NB4 (cell line): ENCODE data around the gene CREBRF.

ENCODE experiments used
- MYC ChIP-seq: IDR thresholded peaks from 2 replicates; pipeline ENCODE4 v1.6.1; 2011; ENCODE audit warnings: low read depth, low read length
- POLR2A ChIP-seq: IDR thresholded peaks from 2 replicates; pipeline ENCODE4 v1.6.1; 2011; ENCODE audit warnings: mild to moderate bottlenecking; ENCODE audit not compliant: insufficient read length; ENCODE audit errors: extremely low read depth
- TF ChIP-seq, protein P1 (sequence below): IDR thresholded peaks from one replicate; pipeline ENCODE4 v1.5.1; 2012; ENCODE audit warnings: low read depth, low read length
- TF ChIP-seq, protein P2 (sequence below): IDR thresholded peaks from 2 replicates; pipeline ENCODE4 v1.6.1; 2011; ENCODE audit warnings: low read depth, low read length

DNA sequence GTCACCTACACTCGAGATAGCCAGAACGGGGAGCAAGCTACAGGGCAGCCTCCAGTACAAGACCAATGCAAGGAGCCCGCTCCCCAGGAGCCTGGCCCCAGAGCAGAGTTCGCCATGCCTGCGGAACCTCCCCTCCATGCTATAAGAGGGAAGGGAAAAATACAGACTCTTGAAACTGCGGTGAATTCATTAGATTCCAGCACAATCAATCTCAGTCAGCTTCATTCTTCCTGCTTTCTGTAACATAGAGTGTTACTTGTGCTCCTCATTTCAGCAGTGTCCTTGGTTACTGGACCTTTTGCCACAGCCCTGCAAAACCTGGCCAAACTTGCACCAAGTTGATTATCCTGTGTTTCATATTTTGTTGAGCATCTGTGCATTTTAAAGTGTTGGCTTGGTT is 22.2 kb upstream of the CREBRF start:
- TF ChIP-seq, protein P1, sequence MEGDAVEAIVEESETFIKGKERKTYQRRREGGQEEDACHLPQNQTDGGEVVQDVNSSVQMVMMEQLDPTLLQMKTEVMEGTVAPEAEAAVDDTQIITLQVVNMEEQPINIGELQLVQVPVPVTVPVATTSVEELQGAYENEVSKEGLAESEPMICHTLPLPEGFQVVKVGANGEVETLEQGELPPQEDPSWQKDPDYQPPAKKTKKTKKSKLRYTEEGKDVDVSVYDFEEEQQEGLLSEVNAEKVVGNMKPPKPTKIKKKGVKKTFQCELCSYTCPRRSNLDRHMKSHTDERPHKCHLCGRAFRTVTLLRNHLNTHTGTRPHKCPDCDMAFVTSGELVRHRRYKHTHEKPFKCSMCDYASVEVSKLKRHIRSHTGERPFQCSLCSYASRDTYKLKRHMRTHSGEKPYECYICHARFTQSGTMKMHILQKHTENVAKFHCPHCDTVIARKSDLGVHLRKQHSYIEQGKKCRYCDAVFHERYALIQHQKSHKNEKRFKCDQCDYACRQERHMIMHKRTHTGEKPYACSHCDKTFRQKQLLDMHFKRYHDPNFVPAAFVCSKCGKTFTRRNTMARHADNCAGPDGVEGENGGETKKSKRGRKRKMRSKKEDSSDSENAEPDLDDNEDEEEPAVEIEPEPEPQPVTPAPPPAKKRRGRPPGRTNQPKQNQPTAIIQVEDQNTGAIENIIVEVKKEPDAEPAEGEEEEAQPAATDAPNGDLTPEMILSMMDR, result no peak
- TF ChIP-seq POLR2A (no peak), MYC (no peak)
- TF ChIP-seq, protein P2, sequence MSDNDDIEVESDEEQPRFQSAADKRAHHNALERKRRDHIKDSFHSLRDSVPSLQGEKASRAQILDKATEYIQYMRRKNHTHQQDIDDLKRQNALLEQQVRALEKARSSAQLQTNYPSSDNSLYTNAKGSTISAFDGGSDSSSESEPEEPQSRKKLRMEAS, result no peak
